SU-DHL-6 (cell line): Measurements from ENCODE around the gene SFPQ.

Source experiments
- CTCF ChIP-seq: fragments of 200-600 bp; sonication (generic); IDR thresholded peaks from one replicate; pipeline ENCODE4 v1.5.1; 2017; ENCODE audit warnings: antibody characterized with exemption, mild to moderate bottlenecking, low read length, moderate library complexity; ENCODE audit not compliant: insufficient read depth, poor library complexity, severe bottlenecking
- EZH2phosphoT487 ChIP-seq: fragments of 200-600 bp; sonication (generic), shearing (Covaris generic); conservative IDR thresholded peaks from 2 replicates; pipeline ENCODE4 v1.6.1; 2018; ENCODE audit warnings: mild to moderate bottlenecking, antibody characterized with exemption, low read length, moderate library complexity, mixed read lengths

- no peak for TF ChIP-seq CTCF
- TF ChIP-seq EZH2phosphoT487: no peak
These were observed 19.5 kb downstream of the SFPQ start for GRCh38 chr1:35173491-35173890.
